Dermis microvascular lymphatic vessel endothelial cell (primary cell): ENCODE measurements around the gene TMED1. TPM values are rescaled to one million over a fixed set of nuclear protein-coding genes. Genes with fewer than 3 reads are reported as not detected.
"Not testable (repeated sequence)": the region's sequence is repeated elsewhere in the genome, so short reads cannot be mapped to it uniquely, and the experiment has no call there.

Experiments
- DNase-seq, 2 donors: peaks; one replicate each; pipeline versions ENCODE4 v3.0.0 to v3.0.0-alpha.2; 2010; ENCODE audit warnings: low read depth in 2 of 2
- total RNA-seq: library from RNA; depleted of rRNA; stranded (reverse); fragments of >200 nt; gene quantifications from 2 replicates; pipeline ENCODE4 v1.2.1, GENCODE V29; 2014

TMED1 gene
- 34.1 and 54.0 TPM in 2 replicates for total RNA-seq

DNA sequence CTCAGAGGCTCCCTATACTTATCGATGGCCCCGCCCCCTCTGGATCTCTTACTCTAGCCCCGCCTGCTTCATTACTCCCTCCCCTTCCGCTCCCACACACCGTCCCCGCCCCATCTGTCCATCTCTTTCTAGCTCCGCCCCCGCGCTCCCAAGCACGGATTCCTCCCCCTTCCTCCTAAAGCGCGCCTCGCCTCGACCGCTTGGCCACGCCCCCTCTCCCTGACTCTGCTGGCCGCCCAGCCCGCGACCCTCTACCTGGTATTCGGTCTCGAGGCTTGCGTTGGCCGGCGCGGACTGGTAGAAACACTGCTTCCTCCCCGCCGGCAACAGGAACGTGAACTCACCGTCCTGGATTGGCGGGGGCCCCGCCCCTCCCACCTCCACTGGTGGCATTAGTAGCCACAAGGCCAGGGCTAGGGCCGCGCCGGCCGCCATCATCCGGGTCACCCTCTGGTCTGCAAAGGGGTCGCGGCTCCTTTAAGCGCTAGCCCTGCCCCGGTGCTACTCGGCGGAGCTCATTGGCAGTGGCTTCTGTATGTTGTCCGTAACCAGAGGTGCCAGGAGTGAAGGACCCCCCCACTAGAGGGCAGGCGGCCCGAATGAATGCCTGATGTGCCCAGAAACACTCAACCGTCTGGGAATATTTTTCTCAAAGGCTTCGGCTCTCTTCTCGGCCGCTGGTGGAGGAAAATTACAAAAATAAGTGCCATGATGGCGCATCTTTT, at the start of gene TMED1:
TSS of gene TMED1 (minus strand) at position 459 of the 725 bp plus-strand sequence. CDS start at position 438, 21 bp downstream.
- DNase-seq: peak; percentile 98 to 100

DNA sequence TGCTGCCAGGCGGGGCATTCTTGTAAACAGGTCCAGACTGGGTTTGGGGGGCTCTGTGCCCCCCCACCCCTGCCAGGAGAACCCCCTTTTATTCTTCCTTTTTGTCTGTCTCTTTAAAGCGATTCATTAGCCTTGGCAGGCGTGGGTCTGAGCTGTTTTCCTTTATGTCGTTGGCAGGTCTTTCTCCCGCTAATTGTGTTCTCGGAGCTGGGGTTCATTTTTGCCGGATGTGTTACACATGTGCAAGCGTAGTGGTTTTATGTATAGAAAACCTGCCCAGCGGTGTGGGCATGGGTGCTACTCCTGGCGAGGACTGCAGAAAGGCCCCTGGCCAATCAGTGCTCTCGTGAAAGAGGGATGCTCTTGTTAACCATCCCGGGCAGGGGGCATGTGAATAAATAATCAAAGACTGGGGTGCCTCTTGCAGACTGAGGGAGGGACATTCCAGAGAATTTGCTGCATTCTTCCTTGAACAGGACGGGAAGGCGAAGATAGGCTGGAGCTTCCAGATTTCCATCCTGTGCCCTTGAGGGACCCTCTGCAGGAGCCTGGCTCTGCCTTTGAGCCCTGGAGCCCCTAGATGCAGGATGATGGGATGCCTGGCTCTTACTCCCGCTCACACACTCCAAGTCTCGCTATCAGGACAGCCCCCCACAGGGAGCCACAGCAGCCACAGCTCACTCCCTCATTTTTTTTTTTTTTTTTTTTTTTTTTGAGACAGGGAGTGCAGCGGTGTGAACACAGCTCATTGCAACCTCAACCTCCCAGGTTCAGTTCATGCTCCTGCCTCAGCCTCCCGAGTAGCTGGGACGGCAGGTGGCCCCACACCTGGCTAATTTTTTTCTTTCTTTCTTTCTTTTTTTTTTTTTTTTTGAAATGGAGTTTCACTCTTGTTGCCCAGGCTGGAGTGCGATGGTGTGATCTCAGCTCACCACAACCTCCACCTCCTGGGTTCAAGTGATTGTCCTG, 49.5 kb upstream of the TMED1 start:
- DNase-seq: no peak

- no peak for DNase-seq
Measured at GRCh38 chr19:10884274-10884673, 48.3 kb upstream of the TMED1 start.

GRCh38 chr19:10882108-10882457, 46.1 kb upstream of the TMED1 start:
- DNase-seq: no peak

- no peak for DNase-seq
Measured at GRCh38 chr19:10881403-10882107, 45.5 kb upstream of the TMED1 start.

DNA sequence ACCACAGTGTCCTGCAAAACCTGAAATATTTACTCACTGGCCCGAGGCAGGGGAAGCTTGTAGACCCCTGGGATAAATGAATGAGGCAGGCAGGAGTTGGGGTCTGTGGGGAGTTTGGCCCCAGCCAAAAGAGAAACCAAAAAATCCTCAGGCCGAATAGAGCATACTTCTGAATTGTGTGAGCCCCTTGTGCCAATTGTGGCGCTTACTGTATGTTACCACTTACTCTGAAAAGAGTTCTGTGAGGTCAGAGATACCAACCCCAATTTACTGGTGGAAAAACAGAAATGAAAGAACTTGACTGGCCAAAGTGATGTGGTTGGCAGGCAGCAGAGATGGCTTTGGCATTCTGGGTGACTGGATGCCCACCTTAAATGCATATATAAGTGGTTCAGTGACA, 42.2 kb upstream of the TMED1 start:
- no peak for DNase-seq

DNA sequence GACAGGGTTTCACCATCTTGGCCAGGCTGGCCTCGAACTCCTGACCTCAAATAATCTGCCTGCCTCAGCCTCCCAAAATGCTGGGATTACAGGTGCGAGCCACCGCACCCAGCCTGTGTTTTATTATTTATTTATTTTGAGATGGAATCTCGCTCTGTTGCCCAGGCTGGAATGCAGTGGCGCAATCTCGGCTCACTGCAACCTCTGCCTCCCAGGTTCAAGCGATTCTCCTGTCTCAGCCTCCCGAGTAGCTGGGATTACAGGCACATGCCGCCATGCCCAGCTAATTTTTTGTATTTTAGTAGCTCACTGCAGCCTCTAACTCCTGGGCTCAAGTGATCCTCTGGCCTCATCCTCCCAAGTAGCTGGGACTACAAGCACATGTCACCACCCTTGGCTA, 41.6 kb upstream of the TMED1 start:
- DNase-seq: not testable (repeated sequence)

DNA sequence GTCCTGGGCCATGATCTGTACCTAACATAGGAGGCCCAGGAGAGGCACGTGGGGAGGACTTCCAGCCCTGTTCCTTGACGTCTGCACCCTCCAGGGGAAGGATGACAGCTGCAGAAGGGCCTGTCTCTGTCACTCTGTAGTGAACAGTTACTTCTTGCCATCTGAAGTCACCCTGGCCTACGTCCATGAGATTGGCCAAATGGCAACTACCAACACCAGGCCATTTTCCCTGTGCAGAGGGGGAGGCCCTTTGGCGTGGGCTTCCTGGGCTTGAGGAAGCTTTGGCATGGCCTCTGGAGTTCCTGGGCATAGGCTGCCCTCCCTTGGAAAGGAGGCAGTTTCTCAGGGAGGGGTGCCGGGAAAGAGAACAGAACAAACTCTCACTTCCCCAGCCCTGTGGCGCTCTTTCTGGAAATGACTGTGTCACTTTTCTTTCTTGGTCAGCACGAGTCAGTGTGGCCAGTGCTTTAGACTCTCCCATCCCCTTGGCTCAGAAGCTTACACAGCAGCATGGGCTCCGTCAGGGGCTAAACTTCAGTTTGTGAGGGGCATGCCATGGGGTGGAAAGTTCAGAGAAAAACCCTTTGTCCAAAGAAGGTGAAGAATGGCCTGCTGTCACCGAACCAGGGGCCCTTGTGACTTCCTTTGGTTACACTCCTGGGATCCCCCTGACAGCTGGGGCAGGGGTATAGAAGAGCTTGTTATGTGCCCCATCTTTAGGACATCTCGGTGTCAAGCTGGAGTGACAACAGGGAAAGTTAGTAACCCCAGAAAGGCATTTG, 40.6 kb upstream of the TMED1 start:
- DNase-seq: no peak

DNA sequence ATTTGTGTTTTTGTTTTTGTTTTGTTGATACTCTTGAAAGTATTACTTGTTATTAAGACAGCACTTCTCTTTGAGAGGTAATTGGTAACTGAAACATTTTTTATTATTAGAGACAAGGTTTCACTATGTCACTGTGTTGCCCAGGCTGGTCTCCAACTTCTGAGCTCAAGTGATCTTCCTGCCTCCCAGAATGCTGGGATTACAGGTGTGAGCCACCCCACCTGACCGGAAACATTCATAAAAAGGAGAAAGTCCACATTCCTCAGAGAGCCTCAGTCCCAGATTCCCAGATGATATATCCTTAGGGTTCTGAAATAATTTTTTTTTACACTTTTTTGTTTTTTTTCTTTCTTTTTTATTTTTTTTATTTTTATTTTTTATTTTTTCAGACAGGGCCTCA, 38.0 kb upstream of the TMED1 start:
- DNase-seq: no peak

DNA sequence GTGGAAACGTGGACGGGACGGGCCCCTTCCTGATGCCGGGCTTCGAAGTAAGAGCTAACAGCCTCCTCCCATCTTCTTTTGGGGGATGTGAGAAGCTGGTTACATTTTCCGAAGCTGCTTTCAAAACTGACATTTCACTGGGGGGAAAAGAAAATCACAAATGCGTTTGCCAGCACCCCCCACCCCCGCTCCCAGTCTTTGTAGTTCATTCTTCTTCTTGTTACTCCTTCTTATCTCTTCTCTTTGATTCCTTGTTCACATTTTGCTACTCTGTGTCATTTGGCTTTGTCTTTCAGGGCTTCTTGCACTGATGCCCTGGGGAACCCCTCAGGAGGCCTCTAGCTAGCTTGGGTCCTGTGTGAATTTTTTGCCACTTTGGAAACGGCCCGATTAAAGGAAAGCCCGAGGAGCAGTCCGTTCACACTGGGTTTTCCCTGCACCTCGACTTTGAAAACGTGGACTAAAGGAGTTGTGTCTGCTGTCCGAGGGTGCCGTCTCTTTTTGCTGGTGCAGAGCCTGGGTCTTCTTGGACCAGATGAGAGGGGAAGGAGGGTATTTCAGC, 36.6 kb upstream of the TMED1 start:
- DNase-seq: no peak

- DNase-seq: peak in 1 of 2 donors; percentile 29
Measured at GRCh38 chr19:10871711-10872545, 35.9 kb upstream of the TMED1 start.

GRCh38 chr19:10870955-10871603, 35.1 kb upstream of the TMED1 start, which contains the start of gene CARM1:
Gene CARM1, plus strand, starts transcription at chr19:10871553. Its CDS starts 150 bp downstream, at chr19:10871703.
- peak; percentile 92 to 99 for DNase-seq

GRCh38 chr19:10870501-10870954, 34.5 kb upstream of the TMED1 start:
- no peak for DNase-seq

DNA sequence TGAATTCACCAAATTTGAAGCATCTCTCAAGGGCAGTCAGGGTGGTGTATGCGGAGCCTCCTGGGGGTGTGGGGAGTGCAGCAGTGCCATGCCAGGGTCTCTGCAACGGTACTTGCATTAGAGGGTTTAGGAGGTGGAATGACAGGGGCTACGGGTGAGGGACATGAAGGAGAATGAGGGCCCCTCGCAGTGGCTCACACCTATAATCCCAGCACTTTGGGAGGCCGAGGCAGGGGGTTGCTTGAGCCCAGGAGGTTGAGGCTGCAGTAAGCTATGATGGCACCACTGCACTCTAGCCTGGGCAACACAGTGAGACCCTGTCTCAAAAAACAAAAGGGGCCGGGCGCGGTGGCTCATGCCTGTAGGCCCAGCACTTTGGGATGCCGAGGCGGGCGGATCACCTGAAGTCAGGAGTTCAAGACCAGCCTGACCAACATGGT, 33.9 kb upstream of the TMED1 start:
- not testable (repeated sequence) for DNase-seq

DNA sequence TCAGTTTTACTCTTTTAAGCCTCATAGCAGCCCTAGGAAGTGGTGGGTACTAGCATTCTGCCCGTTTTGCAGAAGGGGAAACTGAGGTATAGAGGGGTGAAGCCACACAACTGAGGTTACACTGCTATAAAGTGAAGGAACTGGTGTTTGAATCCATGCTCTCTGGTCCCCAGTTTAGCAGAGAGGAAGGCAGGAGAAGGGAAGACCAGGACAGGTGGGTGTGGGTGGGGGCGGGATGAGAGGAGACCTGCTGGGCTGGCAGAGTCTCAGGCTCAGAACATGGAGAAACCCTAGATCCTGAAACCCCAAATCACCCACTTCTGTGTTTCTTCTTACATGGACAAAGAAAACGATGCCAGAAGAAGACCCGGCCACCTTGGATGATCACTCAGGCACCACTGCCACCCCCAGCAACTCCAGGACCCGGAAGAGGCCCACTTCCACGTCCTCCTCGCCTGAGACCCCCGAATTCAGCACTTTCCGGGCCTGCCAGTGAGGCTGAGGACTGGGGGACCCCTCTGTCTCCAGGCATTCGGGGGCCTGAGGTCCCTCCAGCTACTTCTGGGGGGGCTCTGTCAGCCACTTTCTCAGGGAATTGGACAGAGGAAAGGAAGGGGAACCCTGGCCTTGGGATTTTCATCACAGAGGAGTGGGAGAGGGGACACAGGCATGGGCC, 33.0 kb upstream of the TMED1 start:
- no peak for DNase-seq

DNA sequence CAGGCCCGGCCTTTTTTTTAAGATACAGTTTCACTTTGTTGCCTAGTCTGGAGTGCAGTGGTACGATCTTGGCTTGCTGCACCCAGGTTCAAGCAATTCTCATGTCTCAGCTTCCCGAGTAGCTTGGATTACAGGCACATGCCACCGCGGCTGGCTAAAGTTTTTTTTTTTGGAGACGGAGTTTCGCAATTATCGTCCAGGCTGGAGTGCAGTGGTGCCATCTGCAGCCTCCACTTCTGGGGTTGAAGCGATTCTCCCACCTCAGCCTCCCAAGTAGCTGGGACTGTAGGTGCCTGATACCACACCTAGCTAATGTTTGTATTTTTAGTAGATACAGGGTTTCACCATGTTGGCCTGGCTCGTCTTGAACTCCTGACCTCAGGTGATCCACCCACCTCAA, 30.5 kb upstream of the TMED1 start:
- no peak for DNase-seq

- DNase-seq: peak; percentile 45 to 71
Measured at GRCh38 chr19:10864538-10864899, 28.5 kb upstream of the TMED1 start.

GRCh38 chr19:10863107-10863717, 27.2 kb upstream of the TMED1 start:
- DNase-seq: no peak
